ENCODE results near the gene RPS21.

The RPS21 gene

DNA sequence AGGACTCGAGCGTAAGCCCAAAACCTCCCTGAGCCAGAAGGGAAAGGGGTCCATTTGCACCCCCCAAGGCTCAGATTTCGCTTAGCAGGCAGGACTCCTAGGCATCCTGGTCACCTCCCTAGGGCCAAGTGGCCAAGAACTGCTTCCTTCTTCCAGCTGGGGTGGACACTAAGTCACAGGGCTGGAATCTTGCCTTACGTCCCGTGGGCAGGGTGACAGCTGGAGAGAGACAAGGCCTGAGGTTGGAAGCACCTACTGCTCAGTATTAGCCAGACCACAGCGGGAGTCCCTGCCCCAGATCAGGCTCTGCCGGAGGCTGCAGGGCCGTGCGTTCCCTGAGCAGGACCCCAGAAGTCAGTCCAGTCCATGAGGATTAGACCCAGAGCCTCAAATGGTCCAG is 39.5 kb upstream of the RPS21 start:
- TF ChIP-seq, protein P1, sequence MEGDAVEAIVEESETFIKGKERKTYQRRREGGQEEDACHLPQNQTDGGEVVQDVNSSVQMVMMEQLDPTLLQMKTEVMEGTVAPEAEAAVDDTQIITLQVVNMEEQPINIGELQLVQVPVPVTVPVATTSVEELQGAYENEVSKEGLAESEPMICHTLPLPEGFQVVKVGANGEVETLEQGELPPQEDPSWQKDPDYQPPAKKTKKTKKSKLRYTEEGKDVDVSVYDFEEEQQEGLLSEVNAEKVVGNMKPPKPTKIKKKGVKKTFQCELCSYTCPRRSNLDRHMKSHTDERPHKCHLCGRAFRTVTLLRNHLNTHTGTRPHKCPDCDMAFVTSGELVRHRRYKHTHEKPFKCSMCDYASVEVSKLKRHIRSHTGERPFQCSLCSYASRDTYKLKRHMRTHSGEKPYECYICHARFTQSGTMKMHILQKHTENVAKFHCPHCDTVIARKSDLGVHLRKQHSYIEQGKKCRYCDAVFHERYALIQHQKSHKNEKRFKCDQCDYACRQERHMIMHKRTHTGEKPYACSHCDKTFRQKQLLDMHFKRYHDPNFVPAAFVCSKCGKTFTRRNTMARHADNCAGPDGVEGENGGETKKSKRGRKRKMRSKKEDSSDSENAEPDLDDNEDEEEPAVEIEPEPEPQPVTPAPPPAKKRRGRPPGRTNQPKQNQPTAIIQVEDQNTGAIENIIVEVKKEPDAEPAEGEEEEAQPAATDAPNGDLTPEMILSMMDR (IDR thresholded peaks at IDR 0.05; ENCODE audit: insufficient read depth, low read length, poor library complexity, severe bottlenecking), result no peak
- no peaks in the 10 kb centered on the region for H3K36me3 ChIP-seq (ENCODE audit: control insufficient read depth, insufficient read depth, low read length)
- DNase-seq (ENCODE audit: extremely low read depth, insufficient read length), result no peak
- no peaks in the 10 kb centered on the region for H3K27me3 ChIP-seq (replicated peaks; ENCODE audit: control insufficient read depth, insufficient read depth, low read length)
- no peak overlapping the region for H3K4me3 ChIP-seq (replicated peaks; ENCODE audit: low read depth, low read length)

DNA sequence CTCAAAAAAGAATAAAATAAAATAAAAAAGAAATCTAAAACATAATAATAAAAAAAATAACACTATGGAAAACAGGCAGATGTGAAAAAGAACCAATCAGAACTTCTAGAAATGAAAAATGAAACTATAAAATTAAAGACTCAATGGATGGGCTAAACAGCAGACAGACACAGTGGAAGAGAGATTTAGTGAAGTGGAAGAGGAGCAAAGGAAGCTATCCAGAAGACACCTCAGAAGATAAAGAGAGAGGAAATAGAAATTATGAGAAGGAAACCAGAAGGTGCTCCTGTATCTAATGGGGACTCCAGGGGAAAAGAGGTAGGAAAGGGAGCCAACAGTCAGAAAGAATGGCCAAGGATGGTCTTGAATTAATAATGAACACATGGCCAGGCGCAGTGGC is 38.3 kb upstream of the RPS21 start:
- no peak for DNase-seq (ENCODE audit: extremely low read depth, insufficient read length)
- TF ChIP-seq, protein P1 (IDR thresholded peaks at IDR 0.05; ENCODE audit: insufficient read depth, low read length, poor library complexity, severe bottlenecking), result no peak
- Histone ChIP-seq H3K27me3 (replicated peaks; ENCODE audit: control insufficient read depth, insufficient read depth, low read length) (no peaks in the 10 kb centered on the region), H3K36me3 (ENCODE audit: control insufficient read depth, insufficient read depth, low read length) (no peaks in the 10 kb centered on the region), H3K4me3 (replicated peaks; ENCODE audit: low read depth, low read length) (no peak overlapping the region)

DNA sequence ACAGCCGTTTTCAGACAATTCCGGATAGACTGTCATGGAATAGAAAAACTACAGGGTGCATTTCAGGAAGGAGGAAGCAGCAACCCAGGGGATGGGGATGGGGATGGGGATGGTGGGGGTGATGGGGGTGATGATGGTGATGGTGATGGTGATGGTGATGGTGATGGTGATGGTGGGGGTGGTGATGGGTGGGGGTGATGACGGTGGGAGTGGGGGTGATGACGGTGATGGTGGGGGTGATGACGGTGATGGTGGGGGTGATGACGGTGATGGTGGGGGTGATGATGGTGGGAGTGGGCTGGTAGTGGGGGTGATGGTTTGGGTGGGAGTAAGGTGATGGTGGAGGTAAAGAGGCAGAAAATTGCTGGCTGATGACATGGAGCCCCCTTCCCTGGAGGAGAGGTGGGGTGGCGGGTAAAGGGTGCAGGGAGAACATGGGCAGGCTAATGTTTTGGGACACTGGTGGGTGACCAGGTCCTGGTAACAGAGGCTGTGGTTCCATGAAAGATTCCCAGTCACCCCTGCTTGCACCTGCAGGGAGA is 37.3 kb upstream of the RPS21 start:
- TF ChIP-seq, protein P1 (IDR thresholded peaks at IDR 0.05; ENCODE audit: insufficient read depth, low read length, poor library complexity, severe bottlenecking), result no peak
- DNase-seq (ENCODE audit: extremely low read depth, insufficient read length), result no peak
- H3K27me3 ChIP-seq (replicated peaks; ENCODE audit: control insufficient read depth, insufficient read depth, low read length), result no peaks in the 10 kb centered on the region
- H3K36me3 ChIP-seq (ENCODE audit: control insufficient read depth, insufficient read depth, low read length), result no peaks in the 10 kb centered on the region
- no peak overlapping the region for H3K4me3 ChIP-seq (replicated peaks; ENCODE audit: low read depth, low read length)

DNA sequence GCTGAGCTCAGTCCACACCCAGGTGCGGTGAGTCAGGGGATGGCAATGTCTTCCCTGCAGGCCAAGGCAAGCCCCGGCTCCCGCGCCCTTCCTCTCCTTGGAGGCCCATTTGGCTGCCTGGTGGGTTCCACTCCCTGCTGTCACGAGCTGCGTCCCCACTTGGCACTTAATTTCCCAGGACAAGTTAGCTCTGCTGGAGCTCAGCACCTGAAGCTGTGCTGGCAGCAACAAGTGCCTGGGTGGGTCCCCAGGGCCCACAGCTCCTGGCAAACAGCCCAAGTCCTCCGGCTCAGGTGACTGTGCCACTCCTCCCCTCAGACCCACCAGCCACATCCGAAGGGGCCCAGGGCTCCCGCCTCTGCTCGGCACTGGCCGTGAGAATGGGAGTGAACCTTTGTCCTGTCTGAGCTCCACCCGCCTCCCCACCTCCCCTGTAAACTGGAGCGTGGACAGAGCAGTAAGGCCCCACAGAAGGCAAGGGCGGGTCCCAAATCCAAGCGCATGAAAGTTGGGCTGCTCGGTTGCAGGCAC is 36.7 kb upstream of the RPS21 start:
- no peaks in the 10 kb centered on the region for H3K36me3 ChIP-seq (ENCODE audit: control insufficient read depth, insufficient read depth, low read length)
- no peaks in the 10 kb centered on the region for H3K27me3 ChIP-seq (replicated peaks; ENCODE audit: control insufficient read depth, insufficient read depth, low read length)
- no peak overlapping the region for H3K4me3 ChIP-seq (replicated peaks; ENCODE audit: low read depth, low read length)
- TF ChIP-seq, protein P1 (IDR thresholded peaks at IDR 0.05; ENCODE audit: insufficient read depth, low read length, poor library complexity, severe bottlenecking), result no peak
- no peak for DNase-seq (ENCODE audit: extremely low read depth, insufficient read length)

DNA sequence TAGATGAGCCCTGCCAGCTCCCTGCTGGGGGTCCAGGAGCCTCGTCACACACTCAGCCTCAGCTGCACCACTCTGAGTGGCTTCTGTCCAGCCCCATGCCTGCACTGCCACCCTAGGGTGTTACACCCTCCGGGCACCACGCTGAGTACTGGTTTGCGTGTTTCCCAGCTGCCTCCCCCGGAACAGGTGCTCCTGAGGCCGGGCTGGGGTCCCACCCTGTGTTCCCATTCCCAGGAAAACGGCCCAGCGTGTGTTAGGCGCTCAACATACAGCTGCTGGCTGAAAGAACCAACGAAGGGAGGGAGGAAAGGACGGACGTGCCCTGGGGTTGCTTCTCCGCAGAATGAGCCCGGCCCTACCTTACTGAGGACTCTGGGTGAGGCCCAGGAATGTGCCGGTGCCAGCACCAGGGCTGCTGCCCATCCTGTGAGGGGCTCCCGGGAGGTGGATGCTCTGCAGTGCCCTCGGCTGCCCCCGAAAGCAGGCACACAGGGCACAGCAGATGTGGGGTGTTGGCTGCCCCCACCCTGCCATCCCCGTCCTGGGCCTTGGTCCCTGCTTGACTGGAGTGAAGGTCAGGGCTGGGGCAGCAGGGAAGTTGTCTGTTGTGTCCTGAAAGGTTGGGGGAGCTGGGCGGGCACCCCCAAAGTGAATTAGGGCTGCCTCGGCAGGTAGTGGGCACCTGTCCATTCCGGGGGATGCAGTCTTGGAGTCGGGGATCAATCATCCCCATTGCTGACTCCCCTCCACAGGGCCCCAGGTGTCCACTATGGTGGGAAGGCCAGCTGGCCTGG is 36.1 kb upstream of the RPS21 start:
- Histone ChIP-seq H3K27me3 (replicated peaks; ENCODE audit: control insufficient read depth, insufficient read depth, low read length) (no peaks in the 10 kb centered on the region), H3K36me3 (ENCODE audit: control insufficient read depth, insufficient read depth, low read length) (no peaks in the 10 kb centered on the region), H3K4me3 (replicated peaks; ENCODE audit: low read depth, low read length) (no peak overlapping the region)
- TF ChIP-seq, protein P1 (IDR thresholded peaks at IDR 0.05; ENCODE audit: insufficient read depth, low read length, poor library complexity, severe bottlenecking), result no peak
- DNase-seq (ENCODE audit: extremely low read depth, insufficient read length), result no peak

Measured in GM06990 (cell line).